HG02970 (cell line): ENCODE results near the gene KLRC4.
"Not testable (repeated sequence)": the region's sequence is repeated elsewhere in the genome, so short reads cannot be mapped to it uniquely, and the experiment has no call there.

Source experiments
- ATAC-seq: cut with Tn5 transposase; IDR thresholded peaks from one replicate; pipeline ENCODE4 v1.9.1; 2021; ENCODE audit warnings: mild to moderate bottlenecking, moderate library complexity, moderate number of reproducible peaks; ENCODE audit not compliant: unreplicated experiment, low FRiP score

KLRC4 gene

GRCh38 chr12:10409392-10409791, at the start of gene KLRC4:
KLRC4 (minus strand) TSS chr12:10409757; CDS start chr12:10409575, 182 bp downstream.
- no peak for ATAC-seq

- ATAC-seq = no peak
Observed at GRCh38 chr12:10457760-10458159, 48.2 kb upstream of the KLRC4 start.

- ATAC-seq = no peak
Observed at GRCh38 chr12:10456856-10457255, 47.3 kb upstream of the KLRC4 start.

- no peak for ATAC-seq
Observed at GRCh38 chr12:10455766-10456165, 46.2 kb upstream of the KLRC4 start.

GRCh38 chr12:10454531-10454930, 45.0 kb upstream of the KLRC4 start:
- ATAC-seq = no peak

- no peak for ATAC-seq
Observed at GRCh38 chr12:10453156-10453555, 43.6 kb upstream of the KLRC4 start, which contains the start of gene KLRC1. KLRC1 (minus strand) TSS chr12:10453377; CDS start chr12:10451156, 2,221 bp downstream.

GRCh38 chr12:10448236-10448635, 38.7 kb upstream of the KLRC4 start:
- ATAC-seq = no peak

GRCh38 chr12:10446052-10446451, 36.5 kb upstream of the KLRC4 start:
- not testable (repeated sequence) for ATAC-seq

GRCh38 chr12:10441144-10441543, 31.6 kb upstream of the KLRC4 start:
- not testable (repeated sequence) for ATAC-seq

GRCh38 chr12:10439608-10440274, 30.2 kb upstream of the KLRC4 start:
- not testable (repeated sequence) for ATAC-seq

GRCh38 chr12:10437601-10438000, 28.0 kb upstream of the KLRC4 start:
- not testable (repeated sequence) for ATAC-seq

GRCh38 chr12:10435816-10436215, 26.3 kb upstream of the KLRC4 start, which contains the start of gene KLRC2:
KLRC2 (minus strand) TSS chr12:10436010; CDS start chr12:10435986, 24 bp downstream.
- not testable (repeated sequence) for ATAC-seq

- ATAC-seq = not testable (repeated sequence)
Observed at GRCh38 chr12:10430623-10431022, 21.1 kb upstream of the KLRC4 start.

- not testable (repeated sequence) for ATAC-seq
Observed at GRCh38 chr12:10425938-10426337, 16.4 kb upstream of the KLRC4 start.

GRCh38 chr12:10424260-10424899, 14.8 kb upstream of the KLRC4 start:
- not testable (repeated sequence) for ATAC-seq

GRCh38 chr12:10422159-10422558, 12.6 kb upstream of the KLRC4 start:
- ATAC-seq = not testable (repeated sequence)

- not testable (repeated sequence) for ATAC-seq
Observed at GRCh38 chr12:10420334-10420733, 10.8 kb upstream of the KLRC4 start, which contains the start of gene KLRC3. KLRC3 (minus strand) TSS chr12:10420595; CDS start chr12:10420550, 45 bp downstream.

GRCh38 chr12:10408842-10409241, 715 bp downstream of the KLRC4 start:
- no peak for ATAC-seq

- no peak for ATAC-seq
Observed at GRCh38 chr12:10406725-10407124, 2.8 kb downstream of the KLRC4 start.

- ATAC-seq = no peak
Observed at GRCh38 chr12:10405294-10405693, 4.3 kb downstream of the KLRC4 start.

- no peak for ATAC-seq
Observed at GRCh38 chr12:10404798-10405197, 4.8 kb downstream of the KLRC4 start.

GRCh38 chr12:10400829-10401228, 8.7 kb downstream of the KLRC4 start:
- no peak for ATAC-seq
